ENCODE data around the gene RASSF1.
"Not testable (repeated sequence)": the region's sequence is repeated elsewhere in the genome, so short reads cannot be mapped to it uniquely, and the experiment has no call there.

The RASSF1 gene

GRCh38 chr3:50284121-50284520, 56.5 kb downstream of the RASSF1 start:
- not testable (repeated sequence) for DNase-seq (ENCODE audit: low read depth)

All from stimulated activated CD8-positive, alpha-beta memory T cell treated with anti-CD3 and anti-CD28 coated beads, Interleukin-7, amount 100 ng/mL, for 24 hours (primary cell).